Mesendoderm (in vitro differentiated cells): Measurements from ENCODE around the gene DIAPH3.

Experiments used
- DNase-seq: peaks from one replicate; pipeline ENCODE4 v3.0.0; 2013
- H2AK5ac ChIP-seq: 2 replicates; pipeline ENCODE4 v1.6.1; 2013; ENCODE audit warnings: low read length, inconsistent platforms
- H2BK120ac ChIP-seq: 2 replicates; pipeline ENCODE4 v1.6.1; 2013; ENCODE audit warnings: low read depth, mild to moderate bottlenecking, low read length, moderate library complexity, mixed read lengths
- H2BK15ac ChIP-seq: replicated peaks from 2 replicates; pipeline ENCODE4 v1.6.1; 2013; ENCODE audit warnings: low read depth, mild to moderate bottlenecking, moderate library complexity
- H2BK5ac ChIP-seq: 2 replicates; pipeline ENCODE4 v1.6.1; 2013; ENCODE audit warnings: low read length, inconsistent platforms
- H3K18ac ChIP-seq: 2 replicates; pipeline ENCODE4 v1.6.1; 2013; ENCODE audit warnings: mild to moderate bottlenecking, low read length, mixed read lengths
- H3K23ac ChIP-seq: one replicate; pipeline ENCODE4 v1.6.1; 2013; ENCODE audit warnings: low read length
- H3K27ac ChIP-seq: 2 replicates; pipeline ENCODE4 v1.5.1; 2013; ENCODE audit warnings: low read depth, mild to moderate bottlenecking, inconsistent platforms, low read length, moderate library complexity
- H3K27me3 ChIP-seq: 2 replicates; pipeline ENCODE4 v1.6.1; 2013; ENCODE audit warnings: low read length, control low read depth, mild to moderate bottlenecking, inconsistent platforms; ENCODE audit not compliant: insufficient read depth, poor library complexity
- H3K36me3 ChIP-seq: 2 replicates; pipeline ENCODE4 v1.6.1; 2013; ENCODE audit warnings: low read length, inconsistent platforms; ENCODE audit not compliant: control insufficient read depth, insufficient read depth
- H3K4ac ChIP-seq: one replicate; pipeline ENCODE4 v1.6.1; 2013; ENCODE audit warnings: low read depth, mild to moderate bottlenecking, low read length, moderate library complexity
- H3K4me1 ChIP-seq: 2 replicates; pipeline ENCODE4 v1.6.1; 2013; ENCODE audit warnings: low read depth, low read length, inconsistent platforms; ENCODE audit not compliant: control insufficient read depth
- H3K4me2 ChIP-seq: 2 replicates; pipeline ENCODE4 v1.6.1; 2013; ENCODE audit warnings: low read length
- H3K4me3 ChIP-seq: 2 replicates; pipeline ENCODE4 v1.5.1; 2013; ENCODE audit warnings: mild to moderate bottlenecking, low read length
- H3K56ac ChIP-seq: one replicate; pipeline ENCODE4 v1.6.1; 2013; ENCODE audit warnings: low read length
- H3K79me1 ChIP-seq: 2 replicates; pipeline ENCODE4 v1.6.1; 2013; ENCODE audit warnings: low read length, inconsistent platforms
- H3K79me2 ChIP-seq: 2 replicates; pipeline ENCODE4 v1.6.1; 2013; ENCODE audit warnings: mild to moderate bottlenecking, low read length; ENCODE audit not compliant: control insufficient read depth, insufficient read depth
- H3K9ac ChIP-seq: 2 replicates; pipeline ENCODE4 v1.6.1; 2013; ENCODE audit warnings: low read length, inconsistent platforms
- H4K5ac ChIP-seq: one replicate; pipeline ENCODE4 v1.6.1; 2013; ENCODE audit warnings: low read length
- H4K8ac ChIP-seq: one replicate; pipeline ENCODE4 v1.6.1; 2013; ENCODE audit warnings: low read depth, mild to moderate bottlenecking, control low read depth, low read length, moderate library complexity
- WGBS: extraction: QIAGEN DNeasy Blood & Tissue Kit; methylation state at CpG from one replicate; pipeline ENCODE4 v1.1.7; 2013; ENCODE audit warnings: low lambda C conversion rate, missing lambda C conversion rate; ENCODE audit not compliant: insufficient coverage; ENCODE audit errors: extremely low coverage; 5-methylcytosine and 5-hydroxymethylcytosine counted together

DIAPH3 gene

DNA sequence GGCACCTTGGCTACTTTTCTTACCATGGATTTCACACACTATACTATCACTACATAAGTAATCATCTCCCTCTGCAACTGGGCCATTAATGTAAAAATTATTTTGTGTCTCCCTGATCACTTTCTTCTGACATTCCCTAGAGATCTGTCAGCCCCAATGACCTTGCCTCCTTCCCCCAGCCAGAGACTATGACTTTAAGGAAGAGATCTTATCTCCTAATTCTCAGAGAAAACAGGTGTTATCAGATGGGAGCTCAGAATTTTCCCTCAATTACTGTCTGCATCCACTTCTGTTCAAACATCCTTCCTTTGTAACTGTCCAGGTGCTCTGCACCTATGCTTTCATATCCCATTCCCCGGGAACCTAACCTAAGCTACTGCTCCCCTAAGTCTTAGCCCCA lies 397.5 kb downstream of the DIAPH3 start:
- Histone ChIP-seq H3K4me2 (no peak overlapping the region), H4K5ac (no peak overlapping the region), H3K9ac (no peak overlapping the region), H3K79me1 (no peaks in the 10 kb centered on the region), H3K27me3 (no peaks in the 10 kb centered on the region), H3K4ac (no peak overlapping the region), H2BK15ac (no peak overlapping the region), H3K18ac (no peak overlapping the region), H2BK5ac (no peak overlapping the region), H3K36me3 (no peaks in the 10 kb centered on the region), H4K8ac (no peak overlapping the region), H3K27ac (no peak overlapping the region), H3K79me2 (no peaks in the 10 kb centered on the region), H2AK5ac (no peak overlapping the region), H3K4me1 (peaks cover 2% of the 10 kb centered on the region), H3K23ac (no peak overlapping the region), H2BK120ac (no peak overlapping the region), H3K56ac (no peak overlapping the region), H3K4me3 (no peak overlapping the region)
- WGBS, result no CpG with 5 or more reads among the region's 1 CpG
- peak; percentile 56 for DNase-seq

DNA sequence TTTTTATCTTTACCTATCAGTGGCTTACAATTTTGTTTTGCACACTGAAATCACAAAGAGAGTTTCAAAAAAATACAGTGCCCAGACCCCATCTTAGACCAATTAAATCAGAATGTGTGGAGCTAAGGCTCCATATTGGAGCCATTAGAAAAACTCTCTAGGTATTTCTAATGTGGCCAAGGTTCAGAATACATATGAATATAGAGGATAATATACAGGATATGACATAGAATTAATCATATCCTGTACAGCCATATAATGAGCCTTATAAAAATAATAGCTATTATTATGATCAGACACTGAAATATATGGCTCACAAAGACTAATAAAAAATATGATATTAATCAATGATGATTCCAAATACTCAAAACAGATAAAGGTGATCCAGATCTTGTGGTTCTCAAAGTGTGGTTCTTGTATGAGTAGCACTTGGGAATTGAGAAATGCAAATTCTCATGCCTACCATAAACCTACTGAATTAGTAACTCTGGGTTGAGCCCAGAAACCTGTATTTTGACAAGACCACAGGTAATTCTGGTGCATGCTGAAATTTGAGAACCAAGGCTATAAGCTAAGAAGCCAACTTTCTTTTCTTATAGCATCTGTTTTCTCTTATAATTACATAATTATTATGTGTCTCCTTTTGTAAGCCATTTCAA lies 408.0 kb downstream of the DIAPH3 start:
- Histone ChIP-seq H3K4me2 (no peak overlapping the region), H4K8ac (no peak overlapping the region), H3K4me1 (peaks cover under 1% of the 10 kb centered on the region), H3K27ac (no peak overlapping the region), H2BK5ac (no peak overlapping the region), H3K9ac (no peak overlapping the region), H3K56ac (no peak overlapping the region), H3K18ac (no peak overlapping the region), H2AK5ac (no peak overlapping the region), H2BK15ac (no peak overlapping the region), H3K79me1 (no peaks in the 10 kb centered on the region), H3K27me3 (no peaks in the 10 kb centered on the region), H3K36me3 (no peaks in the 10 kb centered on the region), H2BK120ac (no peak overlapping the region), H4K5ac (no peak overlapping the region), H3K4ac (no peak overlapping the region), H3K4me3 (no peak overlapping the region), H3K79me2 (no peaks in the 10 kb centered on the region), H3K23ac (no peak overlapping the region)
- no peak for DNase-seq

DNA sequence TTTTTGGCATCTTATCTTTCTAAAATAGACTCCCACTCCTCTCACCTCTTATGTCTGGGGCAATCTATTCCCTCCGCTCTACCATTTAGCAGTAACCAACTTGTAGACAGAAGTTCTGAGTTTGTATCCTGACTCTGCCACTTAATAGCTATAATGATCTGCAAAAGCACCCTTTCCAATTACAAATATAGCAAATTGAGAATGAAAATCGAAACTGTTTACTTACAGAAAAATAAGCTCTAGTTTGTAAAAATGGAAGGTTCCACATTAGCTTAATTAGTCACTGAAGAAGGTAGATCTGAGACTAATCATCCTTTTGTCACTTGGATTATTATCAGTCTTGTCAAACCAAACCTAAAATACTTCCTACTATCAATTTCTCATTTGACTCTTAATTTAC lies 409.3 kb downstream of the DIAPH3 start:
- no CpG with 5 or more reads among the region's 2 CpGs for WGBS
- Histone ChIP-seq H3K27ac (no peak overlapping the region), H3K56ac (no peak overlapping the region), H3K4me2 (no peak overlapping the region), H4K5ac (no peak overlapping the region), H3K18ac (no peak overlapping the region), H3K4ac (no peak overlapping the region), H3K4me3 (no peak overlapping the region), H2AK5ac (no peak overlapping the region), H3K27me3 (no peaks in the 10 kb centered on the region), H2BK120ac (no peak overlapping the region), H3K36me3 (no peaks in the 10 kb centered on the region), H2BK15ac (no peak overlapping the region), H3K79me2 (no peaks in the 10 kb centered on the region), H3K79me1 (no peaks in the 10 kb centered on the region), H4K8ac (no peak overlapping the region), H3K4me1 (peaks cover 3% of the 10 kb centered on the region), H3K9ac (no peak overlapping the region), H2BK5ac (no peak overlapping the region), H3K23ac (no peak overlapping the region)
- DNase-seq, result no peak

DNA sequence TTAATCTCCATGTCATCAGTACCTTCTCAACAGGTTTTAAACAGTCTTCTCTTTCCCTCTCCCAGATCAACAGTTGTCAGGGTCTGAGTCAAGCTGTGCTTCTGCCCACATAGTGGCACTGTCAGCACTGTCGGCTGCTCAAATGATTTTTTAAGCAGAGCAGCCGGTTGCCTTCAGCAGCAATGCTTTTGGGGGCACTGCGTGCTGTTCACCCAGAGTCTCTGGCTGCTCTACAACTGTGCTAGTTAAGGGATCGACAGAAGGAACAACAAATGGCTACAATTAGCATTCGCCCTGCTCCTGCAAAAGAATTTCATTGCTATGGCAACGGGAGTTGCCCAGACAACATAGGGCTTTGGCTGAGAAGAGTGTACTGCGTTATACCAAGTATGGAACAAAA lies 412.9 kb downstream of the DIAPH3 start:
- Histone ChIP-seq H2BK15ac (no peak overlapping the region), H2AK5ac (no peak overlapping the region), H2BK120ac (no peak overlapping the region), H3K4me3 (no peak overlapping the region), H3K18ac (no peak overlapping the region), H3K56ac (peak overlapping the region; percentile 0), H3K9ac (no peak overlapping the region), H3K23ac (no peak overlapping the region), H3K4ac (no peak overlapping the region), H3K27me3 (no peaks in the 10 kb centered on the region), H3K27ac (no peak overlapping the region), H3K79me1 (no peaks in the 10 kb centered on the region), H4K8ac (no peak overlapping the region), H3K4me1 (peaks cover 3% of the 10 kb centered on the region), H2BK5ac (no peak overlapping the region), H3K79me2 (no peaks in the 10 kb centered on the region), H3K36me3 (no peaks in the 10 kb centered on the region), H4K5ac (no peak overlapping the region), H3K4me2 (no peak overlapping the region)
- no CpG with 5 or more reads among the region's 7 CpGs for WGBS
- peak; percentile 97 for DNase-seq

DNA sequence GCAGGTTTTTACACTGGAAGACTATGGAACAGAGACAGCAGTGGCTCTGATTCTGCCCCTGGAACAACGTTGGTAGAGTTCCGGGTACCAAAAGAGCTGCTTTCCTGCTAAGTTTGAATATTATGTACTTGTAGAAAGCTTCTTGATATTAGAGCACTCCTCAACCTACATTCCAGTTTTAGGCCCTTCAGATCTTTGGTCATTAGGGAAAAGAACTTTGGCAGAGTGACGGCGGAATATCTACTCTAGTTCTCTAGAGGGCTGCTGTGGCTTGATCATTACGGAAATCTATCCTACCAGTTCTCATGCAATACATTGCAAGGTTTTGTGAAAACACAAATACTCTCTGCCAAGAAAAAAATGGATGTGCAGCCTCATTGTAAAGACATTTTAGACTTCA lies 415.7 kb downstream of the DIAPH3 start:
- Histone ChIP-seq H3K27me3 (no peaks in the 10 kb centered on the region), H3K79me2 (no peaks in the 10 kb centered on the region), H3K27ac (no peak overlapping the region), H3K23ac (no peak overlapping the region), H3K9ac (no peak overlapping the region), H3K56ac (no peak overlapping the region), H2AK5ac (no peak overlapping the region), H3K4ac (no peak overlapping the region), H3K4me3 (no peak overlapping the region), H4K5ac (no peak overlapping the region), H2BK120ac (no peak overlapping the region), H2BK5ac (no peak overlapping the region), H3K79me1 (no peaks in the 10 kb centered on the region), H3K36me3 (no peaks in the 10 kb centered on the region), H3K4me2 (no peak overlapping the region), H4K8ac (no peak overlapping the region), H3K18ac (no peak overlapping the region), H3K4me1 (peaks cover 3% of the 10 kb centered on the region), H2BK15ac (no peak overlapping the region)
- no CpG with 5 or more reads among the region's 5 CpGs for WGBS
- no peak for DNase-seq

DNA sequence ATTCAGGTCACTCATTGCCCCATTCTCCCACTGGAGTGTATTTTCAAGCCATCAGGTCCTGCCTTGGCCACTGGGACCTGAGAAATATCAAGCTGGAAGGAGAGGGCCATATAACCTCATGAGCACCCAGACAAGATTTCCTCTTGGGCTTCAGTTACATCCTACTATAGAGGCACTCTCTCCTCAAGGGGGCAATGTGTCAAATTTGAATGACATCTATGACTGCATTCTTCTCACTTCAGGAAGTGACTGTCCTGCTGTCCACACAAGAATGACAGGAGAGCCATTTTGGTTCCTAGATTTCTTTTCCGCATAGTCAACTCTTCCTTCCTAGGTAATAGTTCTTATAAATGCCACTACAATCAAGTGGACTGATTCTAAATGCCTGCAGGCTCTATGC lies 416.2 kb downstream of the DIAPH3 start:
- H3K79me2 ChIP-seq, result no peaks in the 10 kb centered on the region
- no peak overlapping the region for H4K5ac ChIP-seq
- H4K8ac ChIP-seq, result no peak overlapping the region
- H3K56ac ChIP-seq, result no peak overlapping the region
- no peak overlapping the region for H3K27ac ChIP-seq
- no peak overlapping the region for H3K23ac ChIP-seq
- no peak overlapping the region for H2AK5ac ChIP-seq
- H3K18ac ChIP-seq, result no peak overlapping the region
- no peak overlapping the region for H2BK15ac ChIP-seq
- H3K4me2 ChIP-seq, result no peak overlapping the region
- no peak overlapping the region for H3K9ac ChIP-seq
- no CpG with 5 or more reads among the region's 1 CpG for WGBS
- no peak overlapping the region for H3K4ac ChIP-seq
- no peak overlapping the region for H3K4me3 ChIP-seq
- peaks cover 3% of the 10 kb centered on the region for H3K4me1 ChIP-seq
- H2BK5ac ChIP-seq, result no peak overlapping the region
- H2BK120ac ChIP-seq, result no peak overlapping the region
- peak; percentile 63 for DNase-seq
- H3K27me3 ChIP-seq, result no peaks in the 10 kb centered on the region
- H3K36me3 ChIP-seq, result no peaks in the 10 kb centered on the region
- no peaks in the 10 kb centered on the region for H3K79me1 ChIP-seq
